ENCODE measurements around the gene TMC6.

Gene TMC6

GRCh38 chr17:78134899-78135385 lies 6.4 kb upstream of the TMC6 start:
- DNase-seq = no peak

GRCh38 chr17:78133971-78134898 lies 5.7 kb upstream of the TMC6 start:
- no peak for DNase-seq

- no peak for DNase-seq
Measured at GRCh38 chr17:78133179-78133951, 4.8 kb upstream of the TMC6 start.

GRCh38 chr17:78132767-78133178 lies 4.2 kb upstream of the TMC6 start:
- DNase-seq = no peak

GRCh38 chr17:78132084-78132676 lies 3.6 kb upstream of the TMC6 start:
- no peak for DNase-seq

GRCh38 chr17:78131172-78132083 lies 2.9 kb upstream of the TMC6 start:
- DNase-seq = no peak

- DNase-seq = no peak
Measured at GRCh38 chr17:78130437-78131101, 2.0 kb upstream of the TMC6 start, which contains the start of gene TMC8. TSS of gene TMC8 (plus strand) at chr17:78130771. CDS start at chr17:78131589, 818 bp downstream.

GRCh38 chr17:78130090-78130436 lies 1.5 kb upstream of the TMC6 start:
- DNase-seq = no peak

- no peak for DNase-seq
Measured at GRCh38 chr17:78129351-78130089, 965 bp upstream of the TMC6 start.

GRCh38 chr17:78127888-78128550 lies 536 bp downstream of the TMC6 start:
- DNase-seq = no peak

GRCh38 chr17:78127239-78127887 lies 1.2 kb downstream of the TMC6 start:
- DNase-seq = no peak

- DNase-seq = no peak
Measured at GRCh38 chr17:78126895-78127238, 1.7 kb downstream of the TMC6 start.

GRCh38 chr17:78125976-78126894 lies 2.3 kb downstream of the TMC6 start:
- no peak for DNase-seq

GRCh38 chr17:78125138-78125913 lies 3.2 kb downstream of the TMC6 start:
- DNase-seq = no peak

- no peak for DNase-seq
Measured at GRCh38 chr17:78124836-78125137, 3.8 kb downstream of the TMC6 start.

GRCh38 chr17:78124081-78124835 lies 4.3 kb downstream of the TMC6 start:
- DNase-seq = no peak

- no peak for DNase-seq
Measured at GRCh38 chr17:78123258-78123929, 5.2 kb downstream of the TMC6 start.

Data from amniotic stem cell (primary cell).